Subcutaneous adipose tissue (tissue), 4 donors: ENCODE measurements around the gene PRDM16. TPM values are rescaled to one million over a fixed set of nuclear protein-coding genes. Genes with fewer than 3 reads are reported as not detected.

Experiments
- CTCF ChIP-seq: fragments of 450-650 bp; IDR thresholded peaks from one replicate; pipeline ENCODE4 v1.5.1; 2016; ENCODE audit warnings: low read depth, mild to moderate bottlenecking, control low read depth, antibody characterized with exemption, moderate library complexity
- total RNA-seq, 4 donors: library from RNA; depleted of rRNA; stranded (reverse); fragments of >200 nt; gene quantifications; one replicate each; pipeline ENCODE4 v1.1.0, GENCODE V29; 2016

The PRDM16 gene
- total RNA-seq, 4 donors from 2014 or later = 0.82 to 1.7 (median 1.1) TPM

- TF ChIP-seq CTCF = no peak
Measured at GRCh38 chr1:3159996-3160395, 91.0 kb downstream of the PRDM16 start.

GRCh38 chr1:3160647-3161145 is 91.7 kb downstream of the PRDM16 start:
- TF ChIP-seq CTCF = no peak

GRCh38 chr1:3161176-3161840 is 92.3 kb downstream of the PRDM16 start:
- TF ChIP-seq CTCF = no peak

DNA sequence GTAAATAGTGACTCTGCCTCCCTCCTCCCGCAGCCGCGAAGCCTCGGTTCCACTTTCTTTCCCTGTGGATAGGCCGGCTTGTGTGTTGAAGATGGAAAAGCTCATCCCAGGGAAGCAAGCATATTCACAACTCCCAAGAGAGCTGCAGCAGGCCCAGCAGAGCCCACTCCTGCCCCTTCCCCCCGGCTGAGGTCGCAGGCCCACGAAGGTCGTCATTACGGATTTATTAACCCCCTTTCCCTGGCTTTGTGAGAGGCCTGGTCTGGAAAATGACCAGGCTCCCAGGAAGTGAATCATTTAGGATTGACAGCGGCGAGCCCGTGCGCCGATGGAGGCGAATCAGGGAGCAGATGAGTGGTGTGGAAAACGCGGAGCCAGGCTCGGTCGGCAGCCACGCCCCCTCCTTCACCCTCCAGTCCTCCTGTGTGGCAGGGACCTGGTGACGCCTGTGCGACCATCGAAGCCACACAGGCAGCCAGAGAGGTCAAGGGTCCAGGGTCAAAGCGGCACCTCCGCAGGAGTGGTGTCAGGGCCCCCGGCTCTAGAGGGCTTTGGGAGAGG is 93.4 kb downstream of the PRDM16 start:
- no peak for TF ChIP-seq CTCF

DNA sequence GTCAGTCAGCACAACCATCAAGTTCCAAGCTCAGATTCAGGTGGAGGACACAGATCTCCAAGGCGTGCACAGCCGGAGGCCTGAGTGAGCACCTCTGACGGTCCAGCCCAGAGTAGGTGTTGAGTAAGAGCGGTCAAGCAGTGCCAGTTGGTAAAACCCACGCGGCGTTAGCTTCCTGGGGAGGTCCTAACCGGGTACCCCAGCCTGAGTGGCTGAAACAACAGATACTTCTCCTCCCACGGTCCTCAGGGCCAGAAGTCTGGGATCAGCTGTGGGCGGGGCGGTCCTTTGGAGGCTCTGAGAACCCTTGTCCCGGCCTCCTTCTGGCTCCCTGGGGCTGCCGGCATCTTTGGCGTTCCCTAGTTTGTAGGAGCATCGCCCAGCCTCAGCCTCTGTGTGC is 94.4 kb downstream of the PRDM16 start:
- TF ChIP-seq CTCF = no peak

- TF ChIP-seq CTCF = no peak
Measured at GRCh38 chr1:3164671-3165070, 95.7 kb downstream of the PRDM16 start.

DNA sequence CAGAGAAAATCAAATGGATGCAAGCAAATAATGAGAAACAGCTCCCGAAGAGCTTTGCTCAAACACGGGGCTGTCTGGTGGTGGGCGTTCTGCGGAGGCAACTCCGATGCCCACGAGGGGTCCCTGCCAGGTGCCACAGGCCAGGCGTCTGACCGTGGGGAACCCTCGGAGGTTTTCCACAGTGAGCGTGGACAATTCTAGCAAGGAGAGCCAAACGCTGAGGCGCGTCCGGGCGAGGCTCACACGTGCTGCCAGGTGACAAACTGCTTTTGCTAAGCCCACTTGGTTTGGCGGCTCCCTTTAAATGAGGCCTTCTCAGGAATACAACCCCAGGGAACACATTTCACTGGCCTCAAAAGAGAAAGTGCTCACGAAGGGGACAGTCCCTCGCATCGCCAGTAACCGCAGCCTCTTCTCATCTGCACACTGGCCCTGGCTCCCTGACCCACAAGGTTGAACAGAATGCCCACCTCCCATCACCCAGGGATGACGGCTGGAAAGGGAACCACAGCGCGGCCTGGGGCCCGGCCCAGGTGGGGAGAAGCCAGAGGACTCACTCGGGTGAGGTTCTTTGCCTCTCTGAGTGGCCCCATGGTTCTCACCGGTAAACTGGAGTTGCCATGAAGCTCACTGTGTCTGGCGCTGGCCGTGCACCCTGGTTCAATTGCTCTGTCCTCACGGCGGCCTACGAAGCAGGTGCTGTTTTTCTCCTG is 97.4 kb downstream of the PRDM16 start:
- no peak for TF ChIP-seq CTCF
